ENCODE measurements around the gene SYT3.
A peak's percentile ranks its signal among the peaks of the same experiment; 100 is the strongest.

The SYT3 gene

DNA sequence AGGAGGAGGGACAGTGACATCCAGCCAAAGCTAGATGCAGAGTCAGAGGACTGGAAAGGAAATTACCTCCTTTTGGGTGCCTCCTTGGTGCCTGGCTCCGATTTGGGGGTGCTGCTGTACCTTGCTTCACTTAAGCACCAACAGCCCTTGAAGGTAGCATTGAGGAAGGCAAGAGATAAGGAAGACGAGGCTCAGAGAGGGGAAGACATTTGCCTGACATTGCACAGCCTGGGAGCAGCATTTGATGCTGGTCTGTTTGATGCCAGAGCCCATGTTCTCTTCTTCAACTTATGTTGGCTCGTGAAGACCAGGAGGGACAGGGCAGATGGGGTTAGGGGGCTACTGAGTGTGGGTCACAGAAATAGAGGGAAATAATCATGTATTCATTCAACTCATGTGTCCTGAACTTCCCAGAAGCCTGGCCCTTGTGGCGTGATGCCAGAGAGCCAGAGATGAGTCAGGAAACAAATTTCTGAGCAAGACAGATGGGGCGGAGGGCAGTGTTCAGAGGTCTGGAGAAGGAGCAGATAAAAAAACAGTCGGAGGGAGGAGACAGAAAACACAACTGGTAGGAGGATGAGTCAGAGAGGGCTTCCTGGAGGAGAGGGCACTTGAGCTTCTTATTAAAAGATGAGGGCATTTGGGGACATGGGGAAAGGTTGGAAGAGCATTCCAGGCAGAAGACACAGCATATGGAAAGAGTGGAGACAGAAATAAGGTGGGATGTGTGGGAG is 6.6 kb upstream of the SYT3 start (continued):
- TF ChIP-seq, protein P1, sequence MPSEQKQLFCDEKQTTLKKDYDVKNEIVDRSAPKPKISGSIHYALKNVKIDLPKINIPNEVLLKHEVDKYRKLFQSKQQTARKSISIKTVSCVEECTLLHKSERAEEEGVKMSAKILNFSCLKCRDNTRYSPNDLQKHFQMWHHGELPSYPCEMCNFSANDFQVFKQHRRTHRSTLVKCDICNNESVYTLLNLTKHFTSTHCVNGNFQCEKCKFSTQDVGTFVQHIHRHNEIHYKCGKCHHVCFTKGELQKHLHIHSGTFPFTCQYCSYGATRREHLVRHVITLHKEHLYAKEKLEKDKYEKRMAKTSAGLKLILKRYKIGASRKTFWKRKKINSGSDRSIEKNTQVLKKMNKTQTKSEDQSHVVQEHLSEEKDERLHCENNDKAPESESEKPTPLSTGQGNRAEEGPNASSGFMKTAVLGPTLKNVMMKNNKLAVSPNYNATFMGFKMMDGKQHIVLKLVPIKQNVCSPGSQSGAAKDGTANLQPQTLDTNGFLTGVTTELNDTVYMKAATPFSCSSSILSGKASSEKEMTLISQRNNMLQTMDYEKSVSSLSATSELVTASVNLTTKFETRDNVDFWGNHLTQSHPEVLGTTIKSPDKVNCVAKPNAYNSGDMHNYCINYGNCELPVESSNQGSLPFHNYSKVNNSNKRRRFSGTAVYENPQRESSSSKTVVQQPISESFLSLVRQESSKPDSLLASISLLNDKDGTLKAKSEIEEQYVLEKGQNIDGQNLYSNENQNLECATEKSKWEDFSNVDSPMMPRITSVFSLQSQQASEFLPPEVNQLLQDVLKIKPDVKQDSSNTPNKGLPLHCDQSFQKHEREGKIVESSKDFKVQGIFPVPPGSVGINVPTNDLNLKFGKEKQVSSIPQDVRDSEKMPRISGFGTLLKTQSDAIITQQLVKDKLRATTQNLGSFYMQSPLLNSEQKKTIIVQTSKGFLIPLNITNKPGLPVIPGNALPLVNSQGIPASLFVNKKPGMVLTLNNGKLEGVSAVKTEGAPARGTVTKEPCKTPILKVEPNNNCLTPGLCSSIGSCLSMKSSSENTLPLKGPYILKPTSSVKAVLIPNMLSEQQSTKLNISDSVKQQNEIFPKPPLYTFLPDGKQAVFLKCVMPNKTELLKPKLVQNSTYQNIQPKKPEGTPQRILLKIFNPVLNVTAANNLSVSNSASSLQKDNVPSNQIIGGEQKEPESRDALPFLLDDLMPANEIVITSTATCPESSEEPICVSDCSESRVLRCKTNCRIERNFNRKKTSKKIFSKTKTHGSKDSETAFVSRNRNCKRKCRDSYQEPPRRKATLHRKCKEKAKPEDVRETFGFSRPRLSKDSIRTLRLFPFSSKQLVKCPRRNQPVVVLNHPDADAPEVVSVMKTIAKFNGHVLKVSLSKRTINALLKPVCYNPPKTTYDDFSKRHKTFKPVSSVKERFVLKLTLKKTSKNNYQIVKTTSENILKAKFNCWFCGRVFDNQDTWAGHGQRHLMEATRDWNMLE (tag by site-specific recombination; conservative IDR thresholded peaks at IDR 0.05; ENCODE audit: low read depth), result peak; percentile 59; the same call in 1 of the 2 replicates
- no peak for TF ChIP-seq SP2 (tag by site-specific recombination; IDR thresholded peaks at IDR 0.05)
- TF ChIP-seq HOXA7 (CRISPR knock-in tag; IDR thresholded peaks at IDR 0.05; ENCODE audit: borderline replicate concordance), result no peak
- 0 out of 2 replicates have a peak, but pooled peaks have one; percentile 14 for TF ChIP-seq ZFP69B (tag by site-specific recombination; IDR thresholded peaks at IDR 0.05)
- TF ChIP-seq, protein P2, sequence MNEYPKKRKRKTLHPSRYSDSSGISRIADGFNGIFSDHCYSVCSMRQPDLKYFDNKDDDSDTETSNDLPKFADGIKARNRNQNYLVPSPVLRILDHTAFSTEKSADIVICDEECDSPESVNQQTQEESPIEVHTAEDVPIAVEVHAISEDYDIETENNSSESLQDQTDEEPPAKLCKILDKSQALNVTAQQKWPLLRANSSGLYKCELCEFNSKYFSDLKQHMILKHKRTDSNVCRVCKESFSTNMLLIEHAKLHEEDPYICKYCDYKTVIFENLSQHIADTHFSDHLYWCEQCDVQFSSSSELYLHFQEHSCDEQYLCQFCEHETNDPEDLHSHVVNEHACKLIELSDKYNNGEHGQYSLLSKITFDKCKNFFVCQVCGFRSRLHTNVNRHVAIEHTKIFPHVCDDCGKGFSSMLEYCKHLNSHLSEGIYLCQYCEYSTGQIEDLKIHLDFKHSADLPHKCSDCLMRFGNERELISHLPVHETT (tag by site-specific recombination; IDR thresholded peaks at IDR 0.05), result no peak
- TF ChIP-seq TRIM28 (IDR thresholded peaks at IDR 0.05; ENCODE audit: borderline replicate concordance, low read length), result no peak
- TF ChIP-seq ZNF324 (tag by site-specific recombination; IDR thresholded peaks at IDR 0.05), result no peak
- TF ChIP-seq, protein P3, sequence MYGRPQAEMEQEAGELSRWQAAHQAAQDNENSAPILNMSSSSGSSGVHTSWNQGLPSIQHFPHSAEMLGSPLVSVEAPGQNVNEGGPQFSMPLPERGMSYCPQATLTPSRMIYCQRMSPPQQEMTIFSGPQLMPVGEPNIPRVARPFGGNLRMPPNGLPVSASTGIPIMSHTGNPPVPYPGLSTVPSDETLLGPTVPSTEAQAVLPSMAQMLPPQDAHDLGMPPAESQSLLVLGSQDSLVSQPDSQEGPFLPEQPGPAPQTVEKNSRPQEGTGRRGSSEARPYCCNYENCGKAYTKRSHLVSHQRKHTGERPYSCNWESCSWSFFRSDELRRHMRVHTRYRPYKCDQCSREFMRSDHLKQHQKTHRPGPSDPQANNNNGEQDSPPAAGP (tag by site-specific recombination; IDR thresholded peaks at IDR 0.05), result no peak
- TF ChIP-seq, protein P4, sequence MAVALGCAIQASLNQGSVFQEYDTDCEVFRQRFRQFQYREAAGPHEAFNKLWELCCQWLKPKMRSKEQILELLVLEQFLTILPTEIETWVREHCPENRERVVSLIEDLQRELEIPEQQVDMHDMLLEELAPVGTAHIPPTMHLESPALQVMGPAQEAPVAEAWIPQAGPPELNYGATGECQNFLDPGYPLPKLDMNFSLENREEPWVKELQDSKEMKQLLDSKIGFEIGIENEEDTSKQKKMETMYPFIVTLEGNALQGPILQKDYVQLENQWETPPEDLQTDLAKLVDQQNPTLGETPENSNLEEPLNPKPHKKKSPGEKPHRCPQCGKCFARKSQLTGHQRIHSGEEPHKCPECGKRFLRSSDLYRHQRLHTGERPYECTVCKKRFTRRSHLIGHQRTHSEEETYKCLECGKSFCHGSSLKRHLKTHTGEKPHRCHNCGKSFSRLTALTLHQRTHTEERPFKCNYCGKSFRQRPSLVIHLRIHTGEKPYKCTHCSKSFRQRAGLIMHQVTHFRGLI (tag by site-specific recombination; IDR thresholded peaks at IDR 0.05), result no peak
- TF ChIP-seq, protein P5, sequence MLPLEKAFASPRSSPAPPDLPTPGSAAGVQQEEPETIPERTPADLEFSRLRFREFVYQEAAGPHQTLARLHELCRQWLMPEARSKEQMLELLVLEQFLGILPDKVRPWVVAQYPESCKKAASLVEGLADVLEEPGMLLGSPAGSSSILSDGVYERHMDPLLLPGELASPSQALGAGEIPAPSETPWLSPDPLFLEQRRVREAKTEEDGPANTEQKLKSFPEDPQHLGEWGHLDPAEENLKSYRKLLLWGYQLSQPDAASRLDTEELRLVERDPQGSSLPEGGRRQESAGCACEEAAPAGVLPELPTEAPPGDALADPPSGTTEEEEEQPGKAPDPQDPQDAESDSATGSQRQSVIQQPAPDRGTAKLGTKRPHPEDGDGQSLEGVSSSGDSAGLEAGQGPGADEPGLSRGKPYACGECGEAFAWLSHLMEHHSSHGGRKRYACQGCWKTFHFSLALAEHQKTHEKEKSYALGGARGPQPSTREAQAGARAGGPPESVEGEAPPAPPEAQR (tag by site-specific recombination; IDR thresholded peaks at IDR 0.05), result no peak
- peak; percentile 36; the same call in 1 of the 2 replicates for TF ChIP-seq SP3 (tag by site-specific recombination; IDR thresholded peaks at IDR 0.05)
- no peak for TF ChIP-seq ZSCAN16 (tag by site-specific recombination; IDR thresholded peaks at IDR 0.05)
- TF ChIP-seq ZNF677 (tag by site-specific recombination; IDR thresholded peaks at IDR 0.05), result no peak
- TF ChIP-seq ZNF768 (tag by site-specific recombination; IDR thresholded peaks at IDR 0.05), result peak; percentile 64; the same call in 1 of the 2 replicates
- no peak for TF ChIP-seq YY1 (tag by site-specific recombination; IDR thresholded peaks at IDR 0.05)
- no peak for TF ChIP-seq SETDB1 (IDR thresholded peaks at IDR 0.05; ENCODE audit: insufficient read length, low read length)
- no peak for TF ChIP-seq ZNF175 (tag by site-specific recombination; IDR thresholded peaks at IDR 0.05)
- TF ChIP-seq, protein P6, sequence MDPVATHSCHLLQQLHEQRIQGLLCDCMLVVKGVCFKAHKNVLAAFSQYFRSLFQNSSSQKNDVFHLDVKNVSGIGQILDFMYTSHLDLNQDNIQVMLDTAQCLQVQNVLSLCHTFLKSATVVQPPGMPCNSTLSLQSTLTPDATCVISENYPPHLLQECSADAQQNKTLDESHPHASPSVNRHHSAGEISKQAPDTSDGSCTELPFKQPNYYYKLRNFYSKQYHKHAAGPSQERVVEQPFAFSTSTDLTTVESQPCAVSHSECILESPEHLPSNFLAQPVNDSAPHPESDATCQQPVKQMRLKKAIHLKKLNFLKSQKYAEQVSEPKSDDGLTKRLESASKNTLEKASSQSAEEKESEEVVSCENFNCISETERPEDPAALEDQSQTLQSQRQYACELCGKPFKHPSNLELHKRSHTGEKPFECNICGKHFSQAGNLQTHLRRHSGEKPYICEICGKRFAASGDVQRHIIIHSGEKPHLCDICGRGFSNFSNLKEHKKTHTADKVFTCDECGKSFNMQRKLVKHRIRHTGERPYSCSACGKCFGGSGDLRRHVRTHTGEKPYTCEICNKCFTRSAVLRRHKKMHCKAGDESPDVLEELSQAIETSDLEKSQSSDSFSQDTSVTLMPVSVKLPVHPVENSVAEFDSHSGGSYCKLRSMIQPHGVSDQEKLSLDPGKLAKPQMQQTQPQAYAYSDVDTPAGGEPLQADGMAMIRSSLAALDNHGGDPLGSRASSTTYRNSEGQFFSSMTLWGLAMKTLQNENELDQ (tag by site-specific recombination; IDR thresholded peaks at IDR 0.05; ENCODE audit: low read depth), result no peak
- TF ChIP-seq ZNF350 (tag by site-specific recombination; IDR thresholded peaks at IDR 0.05), result no peak
- TF ChIP-seq ZSCAN30 (tag by site-specific recombination; IDR thresholded peaks at IDR 0.05), result no peak
- TF ChIP-seq ZNF433 (tag by site-specific recombination; IDR thresholded peaks at IDR 0.05; ENCODE audit: low read depth), result no peak
- peak; percentile 48; the same call in 1 of the 2 replicates for TF ChIP-seq ZNF394 (tag by site-specific recombination; IDR thresholded peaks at IDR 0.05; ENCODE audit: borderline replicate concordance)
- TF ChIP-seq, protein P7, sequence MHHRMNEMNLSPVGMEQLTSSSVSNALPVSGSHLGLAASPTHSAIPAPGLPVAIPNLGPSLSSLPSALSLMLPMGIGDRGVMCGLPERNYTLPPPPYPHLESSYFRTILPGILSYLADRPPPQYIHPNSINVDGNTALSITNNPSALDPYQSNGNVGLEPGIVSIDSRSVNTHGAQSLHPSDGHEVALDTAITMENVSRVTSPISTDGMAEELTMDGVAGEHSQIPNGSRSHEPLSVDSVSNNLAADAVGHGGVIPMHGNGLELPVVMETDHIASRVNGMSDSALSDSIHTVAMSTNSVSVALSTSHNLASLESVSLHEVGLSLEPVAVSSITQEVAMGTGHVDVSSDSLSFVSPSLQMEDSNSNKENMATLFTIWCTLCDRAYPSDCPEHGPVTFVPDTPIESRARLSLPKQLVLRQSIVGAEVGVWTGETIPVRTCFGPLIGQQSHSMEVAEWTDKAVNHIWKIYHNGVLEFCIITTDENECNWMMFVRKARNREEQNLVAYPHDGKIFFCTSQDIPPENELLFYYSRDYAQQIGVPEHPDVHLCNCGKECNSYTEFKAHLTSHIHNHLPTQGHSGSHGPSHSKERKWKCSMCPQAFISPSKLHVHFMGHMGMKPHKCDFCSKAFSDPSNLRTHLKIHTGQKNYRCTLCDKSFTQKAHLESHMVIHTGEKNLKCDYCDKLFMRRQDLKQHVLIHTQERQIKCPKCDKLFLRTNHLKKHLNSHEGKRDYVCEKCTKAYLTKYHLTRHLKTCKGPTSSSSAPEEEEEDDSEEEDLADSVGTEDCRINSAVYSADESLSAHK (tag by site-specific recombination; IDR thresholded peaks at IDR 0.05), result no peak
- no peak for TF ChIP-seq BCL11B (tag by site-specific recombination; IDR thresholded peaks at IDR 0.05; ENCODE audit: low read depth)

All from HEK293 (cell line).